ES-I3 (cell line): ENCODE results near the gene TBR1.

ENCODE experiments used
- H3K36me3 ChIP-seq: 2 replicates; pipeline ENCODE4 v1.6.1; 2013; ENCODE audit warnings: mild to moderate bottlenecking, low read length, control low read depth, moderate library complexity; ENCODE audit not compliant: insufficient read depth
- H3K4me1 ChIP-seq: 2 replicates; pipeline ENCODE4 v1.6.1; 2013; ENCODE audit warnings: mild to moderate bottlenecking, control low read depth, low read length; ENCODE audit not compliant: insufficient read depth
- H3K9ac ChIP-seq: 2 replicates; pipeline ENCODE4 v1.6.1; 2013; ENCODE audit warnings: low read depth, mild to moderate bottlenecking, low read length, moderate library complexity
- H3K9me3 ChIP-seq: 2 replicates; pipeline ENCODE4 v1.6.1; 2013; ENCODE audit warnings: mild to moderate bottlenecking, low read length, moderate library complexity; ENCODE audit not compliant: control insufficient read depth, insufficient read depth

TBR1 gene

GRCh38 chr2:161432107-161432506 lies 16.0 kb downstream of the TBR1 start:
- H3K9ac ChIP-seq: no peak overlapping the region
- H3K4me1 ChIP-seq: no peaks in the 10 kb centered on the region
- H3K9me3 ChIP-seq: no peaks in the 10 kb centered on the region; the same call in 1 of the 2 replicates
- no peaks in the 10 kb centered on the region for H3K36me3 ChIP-seq

- Histone ChIP-seq H3K9me3 (no peaks in the 10 kb centered on the region; the same call in 1 of the 2 replicates), H3K4me1 (no peaks in the 10 kb centered on the region), H3K36me3 (no peaks in the 10 kb centered on the region), H3K9ac (no peak overlapping the region)
Observed at GRCh38 chr2:161434118-161434517, 18.0 kb downstream of the TBR1 start.

DNA sequence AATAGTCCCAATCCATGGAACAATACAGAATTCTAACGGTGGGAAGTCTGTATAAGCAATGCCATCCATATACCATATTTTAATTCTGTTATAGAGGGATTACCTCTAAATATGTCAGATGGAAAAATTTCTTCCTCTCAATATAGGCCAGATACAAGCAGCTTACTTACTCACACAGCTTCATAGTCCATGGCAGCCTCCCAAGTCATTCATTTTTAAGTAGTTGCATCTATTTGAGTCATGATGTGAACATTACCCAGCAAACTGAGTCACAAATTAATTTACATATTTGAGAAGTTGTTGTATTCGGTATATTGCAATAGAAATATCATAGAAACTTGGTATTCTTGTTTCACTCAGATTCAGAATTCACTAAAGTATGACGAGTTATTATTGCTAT lies 20.3 kb downstream of the TBR1 start:
- H3K9ac ChIP-seq: no peak overlapping the region
- H3K36me3 ChIP-seq: no peaks in the 10 kb centered on the region
- H3K4me1 ChIP-seq: no peaks in the 10 kb centered on the region
- no peaks in the 10 kb centered on the region; the same call in 1 of the 2 replicates for H3K9me3 ChIP-seq

DNA sequence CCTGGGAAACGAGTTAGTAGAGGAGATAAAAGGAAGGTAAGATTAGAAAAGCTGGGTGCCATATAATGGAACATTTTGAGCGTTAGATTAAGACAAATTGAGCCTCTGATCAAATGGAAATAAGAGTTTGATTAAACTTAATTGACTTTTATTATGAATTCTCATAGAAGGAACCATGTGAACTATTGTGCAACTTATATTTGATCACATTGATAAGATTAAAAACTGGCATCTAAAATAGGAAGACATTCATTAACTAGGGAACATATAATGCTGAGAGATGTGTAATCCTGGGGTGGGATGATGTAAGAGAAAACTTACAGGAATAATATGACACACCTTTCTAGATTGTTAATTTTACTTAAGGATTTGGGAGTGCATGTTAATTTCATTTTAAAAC lies 22.5 kb downstream of the TBR1 start:
- Histone ChIP-seq H3K4me1 (no peaks in the 10 kb centered on the region), H3K36me3 (no peaks in the 10 kb centered on the region), H3K9ac (no peak overlapping the region), H3K9me3 (no peaks in the 10 kb centered on the region; the same call in 1 of the 2 replicates)

DNA sequence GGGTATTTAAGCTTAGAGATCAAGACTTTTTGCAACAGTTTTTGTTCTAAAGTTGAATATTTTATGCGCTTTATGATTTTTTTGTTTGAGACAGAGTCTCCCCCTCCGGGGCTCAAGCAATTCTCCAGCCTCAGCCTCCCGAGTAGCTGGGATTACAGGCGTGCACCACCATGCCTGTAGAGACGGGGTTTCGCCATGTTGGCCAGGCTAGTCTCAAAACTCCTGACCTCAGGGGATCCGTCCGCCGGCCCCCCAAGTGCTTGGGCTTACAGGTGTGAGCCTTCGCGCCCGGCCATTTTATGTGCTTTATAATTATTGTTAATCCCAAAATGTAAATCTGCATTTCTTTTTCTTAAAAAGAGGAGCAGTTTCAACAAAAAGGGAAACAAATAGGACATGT lies 29.0 kb downstream of the TBR1 start:
- no peaks in the 10 kb centered on the region for H3K36me3 ChIP-seq
- no peaks in the 10 kb centered on the region for H3K9me3 ChIP-seq
- no peaks in the 10 kb centered on the region for H3K4me1 ChIP-seq
- no peak overlapping the region for H3K9ac ChIP-seq

DNA sequence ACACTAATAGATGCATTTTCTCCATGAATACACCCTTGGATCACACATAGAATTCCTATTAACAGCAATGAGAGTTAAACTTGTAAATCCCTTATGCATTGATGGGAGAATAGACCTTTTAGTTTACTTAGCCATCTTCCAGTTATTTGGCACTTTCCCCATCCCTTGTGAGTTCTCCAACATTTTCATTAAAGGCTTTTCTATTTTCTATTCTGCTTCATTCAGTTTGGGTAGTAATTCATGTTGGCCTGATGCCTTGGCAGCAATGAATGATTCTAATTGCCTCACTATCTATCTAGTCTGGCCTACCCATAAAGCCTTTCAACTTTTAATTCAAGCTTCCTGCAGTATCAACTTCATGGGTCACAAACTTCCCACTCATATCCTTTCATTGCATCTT lies 32.3 kb downstream of the TBR1 start:
- Histone ChIP-seq H3K4me1 (no peaks in the 10 kb centered on the region), H3K9ac (no peak overlapping the region), H3K9me3 (no peaks in the 10 kb centered on the region), H3K36me3 (no peaks in the 10 kb centered on the region)

DNA sequence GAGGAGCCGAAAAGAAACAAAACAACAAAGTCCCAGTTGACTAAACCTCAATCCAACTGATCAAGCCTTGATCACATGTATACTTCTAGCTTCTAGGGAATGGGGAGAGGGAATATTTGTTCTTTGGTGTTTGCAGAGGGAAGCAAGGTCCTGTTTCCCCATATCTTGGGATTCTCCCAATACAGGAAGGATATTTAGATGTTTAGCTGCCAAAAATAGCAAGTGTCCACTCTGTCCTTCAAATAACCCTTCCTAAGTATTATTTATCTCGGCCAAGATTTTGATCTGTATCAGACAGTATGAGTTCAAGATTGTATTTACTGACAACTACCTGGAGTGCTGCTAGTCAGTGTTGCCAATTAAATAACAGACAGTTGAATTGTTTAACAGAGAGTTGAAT lies 55.5 kb downstream of the TBR1 start:
- no peaks in the 10 kb centered on the region for H3K36me3 ChIP-seq
- no peak overlapping the region for H3K9ac ChIP-seq
- no peaks in the 10 kb centered on the region for H3K9me3 ChIP-seq
- H3K4me1 ChIP-seq: no peaks in the 10 kb centered on the region

DNA sequence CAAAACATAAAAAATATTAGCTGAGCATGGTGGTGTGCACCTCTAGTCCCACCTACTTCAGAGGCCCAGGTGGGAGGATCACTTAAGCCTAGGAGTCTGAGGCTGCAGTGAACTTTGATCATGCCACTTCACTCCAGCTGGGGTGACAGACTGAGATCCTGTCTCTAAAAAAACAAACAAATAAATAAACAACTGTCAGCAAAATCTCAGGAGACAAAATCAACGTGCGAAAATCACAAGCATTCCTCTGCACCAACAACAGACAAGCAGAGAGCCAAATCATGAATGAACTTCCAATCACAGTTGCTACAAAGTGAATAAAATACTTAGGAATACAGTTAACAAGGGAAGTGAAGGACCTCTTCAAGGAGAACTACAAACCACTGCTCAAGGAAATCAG lies 58.8 kb downstream of the TBR1 start:
- Histone ChIP-seq H3K36me3 (no peaks in the 10 kb centered on the region), H3K9ac (no peak overlapping the region), H3K4me1 (no peaks in the 10 kb centered on the region), H3K9me3 (no peaks in the 10 kb centered on the region)
